ENCODE results near the gene NIT2. TPM values are rescaled to one million over a fixed set of nuclear protein-coding genes. Genes with fewer than 3 reads are reported as not detected.

The NIT2 gene
- 26.1 TPM for total RNA-seq
- polyA plus RNA-seq = 10 to 100 TPM; 35.7 to 49.4 (median 44.9) TPM

- Mint-ChIP-seq H3K27ac (peak within 1 kb of the TSS; percentile 93 to 94 (median 94)), H3K4me3 (peak within 1 kb of the TSS; percentile 93 to 95 (median 94)), H3K4me1 (peaks cover 6 to 27% (median 20%) of the 10 kb centered on the region in 4 donors), H3K27me3 (no peaks in the 10 kb centered on the region), H3K36me3 (no peaks in the 10 kb centered on the region), H3K9me3 (peaks cover 0 to under 1% (median 0%) of the 10 kb centered on the region in 7 donors)
- Histone ChIP-seq H3K9me3 (ENCODE audit: control insufficient read depth in 2 of 2, low read length in 2 of 2) (no peaks in the 10 kb centered on the region), H3K27ac (ENCODE audit: insufficient read depth, low read length, poor library complexity, severe bottlenecking) (peak within 1 kb of the TSS; percentile 58), H3K36me3 (ENCODE audit: control insufficient read depth, insufficient read depth, low read length) (peaks cover 6% of the 10 kb centered on the region), H3K4me1 (ENCODE audit: control insufficient read depth, insufficient read depth, low read length, poor library complexity, severe bottlenecking) (peaks cover 21% of the 10 kb centered on the region), H3K27me3 (ENCODE audit: control insufficient read depth, insufficient read depth, low read length) (no peaks in the 10 kb centered on the region), H3K4me3 (ENCODE audit: low read depth, low read length) (peak within 1 kb of the TSS; percentile 96)
- peak; percentile 94 to 96 for ATAC-seq (ENCODE audit: low read depth in 2 of 2)
- DNase-seq = peak; percentile 75 to 87 (median 76)
Measured at GRCh38 chr3:100334488-100335351, at the start of gene NIT2. NIT2 (plus strand) TSS chr3:100334757; CDS start chr3:100334792, 35 bp downstream.

- peaks cover 40% of the 10 kb centered on the region for H3K36me3 ChIP-seq (ENCODE audit: control insufficient read depth, insufficient read depth, low read length)
- H3K36me3 Mint-ChIP-seq = peaks cover 29% of the 10 kb centered on the region
- no peaks in the 10 kb centered on the region for H3K9me3 ChIP-seq (ENCODE audit: control insufficient read depth in 2 of 2, low read length in 2 of 2)
- no peak overlapping the region for H3K27ac ChIP-seq (ENCODE audit: insufficient read depth, low read length, poor library complexity, severe bottlenecking)
- H3K27me3 ChIP-seq (ENCODE audit: control insufficient read depth, insufficient read depth, low read length) = no peaks in the 10 kb centered on the region
- DNase-seq (no peak), ATAC-seq (ENCODE audit: low read depth in 2 of 2) (no peak)
- H3K27me3 Mint-ChIP-seq = no peaks in the 10 kb centered on the region
- no peak overlapping the region for H3K27ac Mint-ChIP-seq
- no peak overlapping the region for H3K4me3 ChIP-seq (ENCODE audit: low read depth, low read length)
- H3K4me1 ChIP-seq (ENCODE audit: control insufficient read depth, insufficient read depth, low read length, poor library complexity, severe bottlenecking) = no peaks in the 10 kb centered on the region
- H3K4me3 Mint-ChIP-seq = no peak overlapping the region
- peaks cover 0 to 7% (median 5%) of the 10 kb centered on the region in 4 donors for H3K4me1 Mint-ChIP-seq
- no peaks in the 10 kb centered on the region for H3K9me3 Mint-ChIP-seq
Measured at GRCh38 chr3:100288288-100288894, 46.2 kb upstream of the NIT2 start.

GRCh38 chr3:100289339-100289738 lies 45.2 kb upstream of the NIT2 start:
- no peak for ATAC-seq (ENCODE audit: low read depth in 2 of 2)

GRCh38 chr3:100295089-100295488 lies 39.5 kb upstream of the NIT2 start:
- H3K27me3 Mint-ChIP-seq = peaks cover 5% of the 10 kb centered on the region
- Histone ChIP-seq H3K27me3 (ENCODE audit: control insufficient read depth, insufficient read depth, low read length) (no peaks in the 10 kb centered on the region), H3K4me3 (ENCODE audit: low read depth, low read length) (no peak overlapping the region), H3K27ac (ENCODE audit: insufficient read depth, low read length, poor library complexity, severe bottlenecking) (no peak overlapping the region), H3K36me3 (ENCODE audit: control insufficient read depth, insufficient read depth, low read length) (peaks cover 63% of the 10 kb centered on the region), H3K4me1 (ENCODE audit: control insufficient read depth, insufficient read depth, low read length, poor library complexity, severe bottlenecking) (no peaks in the 10 kb centered on the region), H3K9me3 (ENCODE audit: control insufficient read depth in 2 of 2, low read length in 2 of 2) (no peaks in the 10 kb centered on the region)
- peaks cover 0 to 3% (median under 1%) of the 10 kb centered on the region in 4 donors for H3K4me1 Mint-ChIP-seq
- ATAC-seq (ENCODE audit: low read depth in 2 of 2) (no peak), DNase-seq (no peak)
- peaks cover 40% of the 10 kb centered on the region for H3K36me3 Mint-ChIP-seq
- H3K27ac Mint-ChIP-seq = peak overlapping the region in 2 of 3 donors; percentile 23 to 67
- H3K9me3 Mint-ChIP-seq = no peaks in the 10 kb centered on the region
- no peak overlapping the region for H3K4me3 Mint-ChIP-seq

More at GRCh38 chr3:100289339-100289738, 45.2 kb upstream of the NIT2 start:
- Histone ChIP-seq H3K4me3 (ENCODE audit: low read depth, low read length) (no peak overlapping the region), H3K27me3 (ENCODE audit: control insufficient read depth, insufficient read depth, low read length) (no peaks in the 10 kb centered on the region), H3K9me3 (ENCODE audit: control insufficient read depth in 2 of 2, low read length in 2 of 2) (no peaks in the 10 kb centered on the region), H3K4me1 (ENCODE audit: control insufficient read depth, insufficient read depth, low read length, poor library complexity, severe bottlenecking) (no peaks in the 10 kb centered on the region), H3K27ac (ENCODE audit: insufficient read depth, low read length, poor library complexity, severe bottlenecking) (no peak overlapping the region), H3K36me3 (ENCODE audit: control insufficient read depth, insufficient read depth, low read length) (peaks cover 39% of the 10 kb centered on the region)
- Mint-ChIP-seq H3K4me1 (peaks cover 0 to 6% (median 4%) of the 10 kb centered on the region in 4 donors), H3K4me3 (no peak overlapping the region), H3K9me3 (no peaks in the 10 kb centered on the region), H3K27me3 (no peaks in the 10 kb centered on the region), H3K27ac (peak overlapping the region in 1 of 3 donors; percentile 43), H3K36me3 (peaks cover 30% of the 10 kb centered on the region)
- DNase-seq = no peak

GRCh38 chr3:100297784-100298183 lies 36.8 kb upstream of the NIT2 start:
- Histone ChIP-seq H3K27ac (ENCODE audit: insufficient read depth, low read length, poor library complexity, severe bottlenecking) (no peak overlapping the region), H3K9me3 (ENCODE audit: control insufficient read depth in 2 of 2, low read length in 2 of 2) (no peaks in the 10 kb centered on the region), H3K4me3 (ENCODE audit: low read depth, low read length) (no peak overlapping the region), H3K36me3 (ENCODE audit: control insufficient read depth, insufficient read depth, low read length) (peaks cover 65% of the 10 kb centered on the region), H3K4me1 (ENCODE audit: control insufficient read depth, insufficient read depth, low read length, poor library complexity, severe bottlenecking) (no peaks in the 10 kb centered on the region), H3K27me3 (ENCODE audit: control insufficient read depth, insufficient read depth, low read length) (no peaks in the 10 kb centered on the region)
- Mint-ChIP-seq H3K27ac (peak overlapping the region in 2 of 3 donors; percentile 23 to 42), H3K4me3 (no peak overlapping the region), H3K27me3 (peaks cover 5% of the 10 kb centered on the region), H3K9me3 (no peaks in the 10 kb centered on the region), H3K4me1 (peaks cover 0 to 2% (median 0%) of the 10 kb centered on the region in 4 donors), H3K36me3 (peaks cover 43% of the 10 kb centered on the region)
- ATAC-seq (ENCODE audit: low read depth in 2 of 2) (no peak), DNase-seq (no peak)

- ATAC-seq (ENCODE audit: low read depth in 2 of 2) (no peak), DNase-seq (no peak)
- no peaks in the 10 kb centered on the region for H3K9me3 Mint-ChIP-seq
- H3K4me3 Mint-ChIP-seq = no peak overlapping the region
- H3K36me3 Mint-ChIP-seq = peaks cover 44% of the 10 kb centered on the region
- Histone ChIP-seq H3K4me3 (ENCODE audit: low read depth, low read length) (no peak overlapping the region), H3K27me3 (ENCODE audit: control insufficient read depth, insufficient read depth, low read length) (no peaks in the 10 kb centered on the region), H3K27ac (ENCODE audit: insufficient read depth, low read length, poor library complexity, severe bottlenecking) (no peak overlapping the region), H3K4me1 (ENCODE audit: control insufficient read depth, insufficient read depth, low read length, poor library complexity, severe bottlenecking) (no peaks in the 10 kb centered on the region), H3K36me3 (ENCODE audit: control insufficient read depth, insufficient read depth, low read length) (peaks cover 60% of the 10 kb centered on the region), H3K9me3 (ENCODE audit: control insufficient read depth in 2 of 2, low read length in 2 of 2) (no peaks in the 10 kb centered on the region)
- H3K4me1 Mint-ChIP-seq = peaks cover 0 to 5% (median under 1%) of the 10 kb centered on the region in 4 donors
- no peak overlapping the region for H3K27ac Mint-ChIP-seq
- peaks cover 5% of the 10 kb centered on the region for H3K27me3 Mint-ChIP-seq
Measured at GRCh38 chr3:100299016-100299415, 35.5 kb upstream of the NIT2 start.

- H3K36me3 Mint-ChIP-seq = peaks cover 40% of the 10 kb centered on the region
Measured at GRCh38 chr3:100306695-100307094, 27.9 kb upstream of the NIT2 start.

More at GRCh38 chr3:100306695-100307094, 27.9 kb upstream of the NIT2 start:
- Mint-ChIP-seq H3K27me3 (no peaks in the 10 kb centered on the region), H3K9me3 (no peaks in the 10 kb centered on the region), H3K4me1 (peaks cover 0 to 5% (median under 1%) of the 10 kb centered on the region in 4 donors), H3K4me3 (no peak overlapping the region), H3K27ac (peak overlapping the region in 2 of 3 donors; percentile 37 to 68)
- no peak for ATAC-seq (ENCODE audit: low read depth in 2 of 2)
- Histone ChIP-seq H3K27me3 (ENCODE audit: control insufficient read depth, insufficient read depth, low read length) (no peaks in the 10 kb centered on the region), H3K36me3 (ENCODE audit: control insufficient read depth, insufficient read depth, low read length) (peaks cover 39% of the 10 kb centered on the region), H3K9me3 (ENCODE audit: control insufficient read depth in 2 of 2, low read length in 2 of 2) (no peaks in the 10 kb centered on the region), H3K4me3 (ENCODE audit: low read depth, low read length) (no peak overlapping the region), H3K4me1 (ENCODE audit: control insufficient read depth, insufficient read depth, low read length, poor library complexity, severe bottlenecking) (no peaks in the 10 kb centered on the region), H3K27ac (ENCODE audit: insufficient read depth, low read length, poor library complexity, severe bottlenecking) (no peak overlapping the region)
- no peak for DNase-seq
